Lower leg skin (tissue), 3 donors: ENCODE measurements around the gene NDUFA7.

Experiments used
- POLR2A ChIP-seq, 2 donors: fragments of 450-650 bp; IDR thresholded peaks; one replicate each; pipeline ENCODE4 v1.6.1; 2016 to 2017; ENCODE audit warnings: antibody characterized with exemption in 2 of 2, mild to moderate bottlenecking in 1 of 2, moderate library complexity in 1 of 2
- TF ChIP-seq, protein P1 (sequence below), 3 donors: fragments of 450-650 bp; IDR thresholded peaks; one replicate each; pipeline ENCODE4 v1.5.1; 2016; ENCODE audit warnings: antibody characterized with exemption in 3 of 3, mild to moderate bottlenecking in 3 of 3, moderate library complexity in 2 of 3

DNA sequence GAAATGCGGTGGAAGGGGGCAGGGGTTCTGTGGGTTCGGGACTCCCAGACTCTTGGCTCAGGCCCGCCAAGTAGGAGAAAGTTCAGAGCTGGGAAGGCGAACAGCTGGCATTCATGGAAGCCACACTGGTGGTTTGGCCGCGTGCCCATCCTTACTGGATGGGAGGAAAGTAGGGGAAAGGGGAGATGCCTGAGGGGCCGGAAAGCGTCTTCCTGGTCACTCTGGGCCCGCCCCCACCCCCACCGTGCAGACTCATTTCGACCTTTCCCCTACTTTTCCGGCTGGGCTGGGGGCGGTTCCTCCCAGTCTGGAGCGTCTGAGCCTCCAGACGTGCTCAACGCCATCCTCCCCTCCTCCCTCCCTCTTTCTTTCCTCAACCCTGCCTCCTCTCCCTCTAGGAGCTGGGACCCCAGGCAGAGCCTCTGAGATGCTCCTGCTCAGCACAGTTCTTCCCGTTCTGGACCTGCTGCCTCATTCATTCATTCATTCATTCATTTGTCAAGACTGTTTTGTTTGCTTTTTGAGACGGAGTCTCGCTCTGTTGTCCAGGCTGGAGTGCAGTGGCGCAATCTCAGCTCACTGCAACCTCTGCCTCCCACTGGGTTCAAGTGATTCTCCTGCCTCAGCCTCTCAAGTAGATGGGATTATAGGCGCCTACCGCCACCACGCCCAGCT, 46.3 kb upstream of the NDUFA7 start:
- TF ChIP-seq, protein P1, sequence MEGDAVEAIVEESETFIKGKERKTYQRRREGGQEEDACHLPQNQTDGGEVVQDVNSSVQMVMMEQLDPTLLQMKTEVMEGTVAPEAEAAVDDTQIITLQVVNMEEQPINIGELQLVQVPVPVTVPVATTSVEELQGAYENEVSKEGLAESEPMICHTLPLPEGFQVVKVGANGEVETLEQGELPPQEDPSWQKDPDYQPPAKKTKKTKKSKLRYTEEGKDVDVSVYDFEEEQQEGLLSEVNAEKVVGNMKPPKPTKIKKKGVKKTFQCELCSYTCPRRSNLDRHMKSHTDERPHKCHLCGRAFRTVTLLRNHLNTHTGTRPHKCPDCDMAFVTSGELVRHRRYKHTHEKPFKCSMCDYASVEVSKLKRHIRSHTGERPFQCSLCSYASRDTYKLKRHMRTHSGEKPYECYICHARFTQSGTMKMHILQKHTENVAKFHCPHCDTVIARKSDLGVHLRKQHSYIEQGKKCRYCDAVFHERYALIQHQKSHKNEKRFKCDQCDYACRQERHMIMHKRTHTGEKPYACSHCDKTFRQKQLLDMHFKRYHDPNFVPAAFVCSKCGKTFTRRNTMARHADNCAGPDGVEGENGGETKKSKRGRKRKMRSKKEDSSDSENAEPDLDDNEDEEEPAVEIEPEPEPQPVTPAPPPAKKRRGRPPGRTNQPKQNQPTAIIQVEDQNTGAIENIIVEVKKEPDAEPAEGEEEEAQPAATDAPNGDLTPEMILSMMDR (IDR thresholded peaks at IDR 0.05): no peak
- TF ChIP-seq POLR2A (IDR thresholded peaks at IDR 0.05): no peak
